Measurements from ENCODE around the gene FAF1.
"Not testable (repeated sequence)": the region's sequence is repeated elsewhere in the genome, so short reads cannot be mapped to it uniquely, and the experiment has no call there.

The FAF1 gene

DNA sequence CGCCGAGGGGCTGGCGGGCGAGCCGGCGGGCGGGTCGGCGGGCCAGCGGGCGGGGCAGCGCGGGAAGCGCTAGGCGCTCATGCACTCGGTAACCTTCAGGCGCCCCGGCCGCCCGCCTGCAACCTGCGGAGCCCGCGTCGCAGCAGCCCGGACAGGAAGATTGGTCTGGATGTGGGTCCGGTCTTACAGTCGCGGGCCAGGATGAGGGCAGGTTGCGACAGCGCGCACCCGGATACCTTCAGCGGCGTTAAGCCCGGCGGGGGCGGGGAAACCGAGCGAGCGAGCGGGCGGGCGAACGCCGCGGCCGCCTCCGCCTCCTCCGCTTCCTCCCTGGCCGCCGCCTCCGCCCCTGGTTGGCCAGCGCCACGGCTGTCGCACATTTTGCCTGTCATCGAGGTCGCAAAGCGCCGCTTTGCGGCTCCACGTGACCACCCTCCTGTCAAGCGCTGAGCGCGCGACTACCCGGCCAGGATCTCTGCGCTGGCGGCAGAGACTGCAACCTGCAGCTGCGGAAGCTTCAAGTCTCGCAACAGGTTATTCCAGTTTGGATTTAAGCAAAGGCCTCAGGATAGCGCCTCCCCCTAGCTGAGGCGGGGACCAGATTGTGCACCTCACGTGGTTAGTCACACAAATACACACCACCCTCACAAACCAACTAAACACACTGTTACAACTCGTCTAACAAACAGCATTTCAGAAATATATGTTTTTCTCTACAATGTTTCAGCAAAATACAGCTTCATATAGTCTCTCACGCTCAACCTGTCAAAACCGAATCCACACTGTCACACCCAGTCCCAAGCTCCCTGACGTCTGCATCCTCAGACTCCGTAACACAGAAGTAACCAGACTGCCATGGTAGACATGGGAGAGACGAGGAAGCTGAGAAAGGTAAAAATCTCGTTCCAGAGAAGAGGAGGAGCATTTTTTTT is at the start of gene FAF1:
Gene FAF1, minus strand, starts transcription at position 355 of the 932 bp plus-strand sequence. CDS start 456 bp downstream, outside the sequence.
- peak; percentile 96 for DNase-seq

DNA sequence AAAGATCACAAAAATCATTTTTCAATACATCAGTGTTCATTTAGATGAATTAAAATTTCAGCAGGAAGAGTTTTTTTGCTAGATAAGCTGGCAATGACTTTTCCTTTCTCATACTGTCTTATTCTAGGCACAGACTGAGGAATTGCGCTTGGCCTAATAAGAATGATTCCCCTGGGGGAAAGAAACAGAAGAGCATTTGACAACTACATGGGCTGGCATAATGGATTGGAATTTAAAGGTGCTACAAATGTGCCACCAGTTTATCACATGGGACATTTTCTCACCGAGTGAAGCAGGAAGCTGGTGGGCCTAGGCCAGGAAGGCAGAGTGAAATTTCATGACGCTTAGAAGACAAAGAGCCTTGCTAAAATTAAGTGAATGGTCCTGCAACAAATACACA is 49.3 kb upstream of the FAF1 start:
- DNase-seq: no peak

DNA sequence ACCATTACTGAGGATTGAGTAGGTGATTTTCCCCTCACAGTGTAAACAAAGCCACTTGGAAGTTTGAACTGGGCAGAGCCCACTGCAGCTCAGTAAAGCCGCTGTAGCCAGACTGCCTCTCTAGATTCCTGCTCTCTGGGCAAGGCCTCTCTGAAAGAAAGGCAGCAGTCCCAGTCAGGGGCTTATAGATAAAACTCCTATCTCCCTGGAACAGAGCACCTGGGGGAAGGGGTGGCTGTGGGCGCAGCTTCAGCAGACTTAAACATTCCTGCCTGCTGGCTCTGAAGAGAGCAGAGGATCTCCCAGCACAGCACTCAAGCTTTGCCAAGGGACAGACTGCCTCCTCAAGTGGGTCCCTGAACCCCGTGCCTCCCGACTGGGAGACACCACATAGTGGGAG is 45.5 kb upstream of the FAF1 start:
- DNase-seq: not testable (repeated sequence)

DNA sequence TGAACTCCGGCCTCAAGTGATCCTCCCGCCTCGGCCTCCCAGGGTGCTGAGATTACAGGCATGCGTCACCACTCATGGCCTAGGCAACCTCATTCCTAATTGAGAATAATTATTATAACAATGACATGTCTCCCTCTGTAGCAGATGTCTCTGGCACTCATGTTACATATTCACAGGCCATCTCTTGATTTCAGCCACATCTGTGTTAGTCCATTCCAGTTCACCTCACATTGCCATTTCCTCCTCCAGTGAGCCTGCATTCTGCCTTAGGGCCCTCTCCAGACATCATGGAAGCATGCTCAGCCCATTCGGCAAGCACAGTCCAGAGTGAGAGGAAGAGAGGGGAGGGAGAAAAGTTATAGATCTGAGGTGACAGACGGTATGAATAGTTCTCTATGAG is 42.4 kb upstream of the FAF1 start:
- DNase-seq: no peak

DNA sequence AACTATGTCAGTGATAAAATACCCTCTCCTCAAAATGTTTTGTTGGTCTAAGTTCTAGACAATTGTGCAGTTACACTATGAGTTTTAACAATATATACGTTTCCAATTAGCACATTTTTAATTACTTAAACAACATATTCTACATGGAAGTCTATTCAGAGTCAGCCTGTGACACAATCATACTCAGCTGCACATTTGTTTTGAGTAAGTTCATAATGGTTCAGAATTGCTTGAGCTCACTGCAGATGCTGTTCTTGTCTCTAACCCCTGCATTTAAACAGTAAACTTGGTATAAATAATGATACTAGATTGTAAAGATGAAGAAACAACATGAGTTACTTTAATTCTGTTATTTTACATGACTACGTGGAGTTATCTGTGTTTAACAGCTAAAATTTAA is 40.6 kb upstream of the FAF1 start:
- DNase-seq: no peak

DNA sequence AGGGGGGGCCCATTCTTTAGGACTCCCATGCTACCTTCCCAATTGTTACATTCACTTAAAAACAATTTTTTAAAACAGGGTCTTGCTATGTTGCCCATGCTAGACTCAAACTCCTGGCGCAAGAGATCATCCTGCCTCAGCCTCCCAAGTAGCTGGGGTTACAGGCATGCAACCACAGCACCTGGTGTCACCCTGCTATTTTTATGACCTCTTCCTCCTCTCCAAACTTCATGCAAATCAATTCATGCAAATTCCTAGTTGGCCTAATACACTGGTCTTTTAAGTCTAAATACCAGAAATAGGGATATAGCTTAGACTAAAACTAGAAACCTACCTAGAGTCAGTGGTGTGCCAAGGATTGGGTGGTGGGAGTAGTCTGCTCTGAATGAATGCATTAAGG is 40.1 kb upstream of the FAF1 start:
- no peak for DNase-seq

DNA sequence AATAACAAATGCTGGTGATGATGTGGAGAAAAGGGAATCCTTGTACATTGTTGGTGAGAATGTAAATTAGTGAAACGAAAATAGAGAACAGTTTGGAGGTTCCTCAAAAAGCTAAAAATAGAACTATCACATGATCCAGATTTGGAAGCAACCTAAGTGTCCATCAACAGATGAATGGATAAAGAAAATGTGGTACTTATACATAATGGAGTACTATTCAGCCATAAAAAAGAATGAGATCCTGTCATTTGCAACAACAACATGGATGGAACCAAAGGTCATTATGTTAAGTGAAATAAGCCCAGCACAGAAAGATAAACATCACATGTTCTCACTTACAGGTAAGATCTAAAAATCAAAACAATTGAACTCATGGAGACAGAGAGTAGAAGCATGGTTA is 39.3 kb upstream of the FAF1 start:
- DNase-seq: not testable (repeated sequence)

- no peak for DNase-seq
Measured at GRCh38 chr1:50996083-50996482, 36.0 kb upstream of the FAF1 start.

DNA sequence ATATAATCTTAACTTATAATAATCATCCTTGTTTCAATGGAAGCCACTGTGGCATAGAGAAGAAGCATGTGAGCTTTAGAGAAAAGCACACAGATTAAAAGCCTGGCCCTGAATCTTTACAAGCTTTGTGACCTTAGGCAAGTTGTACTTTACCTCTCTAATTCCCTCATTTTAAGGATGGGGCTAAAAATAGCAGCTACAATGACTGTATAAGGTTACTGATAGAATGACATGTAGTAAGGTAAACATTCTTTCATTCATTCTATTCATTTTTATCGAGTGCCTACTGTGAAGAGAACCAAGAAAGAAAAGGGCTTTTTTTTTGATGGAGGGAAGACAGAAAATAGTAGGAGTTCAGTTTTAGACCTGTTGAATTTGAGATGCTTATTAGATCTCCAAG is 35.6 kb upstream of the FAF1 start:
- no peak for DNase-seq

DNA sequence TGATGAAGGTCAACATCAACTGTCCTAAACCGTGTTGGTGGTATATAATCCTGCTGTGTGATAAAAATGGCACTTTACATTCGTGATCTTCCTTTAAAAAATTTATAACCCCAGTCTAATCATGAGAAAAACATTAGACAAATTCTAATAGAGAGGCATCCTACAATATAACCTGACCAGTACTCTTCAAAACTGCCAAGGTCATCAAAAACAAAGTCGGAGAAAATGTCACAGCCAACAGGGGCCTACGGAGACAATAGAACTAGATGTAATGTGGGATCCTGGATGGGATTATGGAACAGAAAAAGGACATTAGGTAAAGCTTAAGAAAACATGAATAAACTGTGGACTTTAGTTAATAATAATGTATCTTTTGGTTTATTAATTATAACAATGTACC is 34.9 kb upstream of the FAF1 start:
- no peak for DNase-seq

GRCh38 chr1:50993645-50994044 is 33.6 kb upstream of the FAF1 start:
- DNase-seq: no peak

DNA sequence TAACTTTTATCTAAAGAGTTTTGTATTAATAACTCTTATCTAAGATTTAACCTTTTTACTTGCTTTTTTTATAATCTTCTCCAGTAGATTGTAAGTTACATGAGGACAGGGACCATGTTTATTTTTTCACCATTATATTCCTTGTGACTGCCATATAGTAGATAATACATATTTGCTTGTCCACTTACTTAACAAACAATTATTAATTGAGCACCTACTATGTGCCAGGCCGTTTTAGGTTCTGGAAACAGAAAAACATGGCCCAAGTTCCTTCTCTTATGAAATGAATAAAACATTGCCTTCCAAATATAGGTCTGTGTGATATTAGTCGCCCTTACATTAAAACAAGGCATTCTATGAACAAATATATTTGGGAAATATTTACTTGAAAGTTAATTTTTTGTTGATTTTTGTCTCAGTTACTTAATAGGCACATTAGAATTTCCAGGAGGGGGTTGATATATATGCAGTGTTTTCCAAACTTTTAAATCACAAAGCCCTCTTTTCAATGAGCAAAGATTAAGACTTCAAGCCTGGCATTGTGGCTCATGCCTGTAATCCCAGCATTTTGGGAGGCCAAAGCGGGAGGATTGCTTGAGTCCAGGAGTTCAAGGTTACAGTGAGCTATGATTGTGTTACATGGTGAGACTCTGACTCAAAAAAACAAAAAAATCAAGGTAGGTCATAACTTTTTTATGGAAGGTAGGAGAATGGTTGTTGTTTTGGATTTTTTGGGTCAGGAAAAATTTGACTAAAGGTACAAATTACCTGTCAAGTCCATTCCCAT is 32.7 kb upstream of the FAF1 start:
- no peak for DNase-seq

- DNase-seq: no peak
Measured at GRCh38 chr1:50989694-50990093, 29.6 kb upstream of the FAF1 start.

GRCh38 chr1:50986653-50987052 is 26.6 kb upstream of the FAF1 start:
- no peak for DNase-seq

DNA sequence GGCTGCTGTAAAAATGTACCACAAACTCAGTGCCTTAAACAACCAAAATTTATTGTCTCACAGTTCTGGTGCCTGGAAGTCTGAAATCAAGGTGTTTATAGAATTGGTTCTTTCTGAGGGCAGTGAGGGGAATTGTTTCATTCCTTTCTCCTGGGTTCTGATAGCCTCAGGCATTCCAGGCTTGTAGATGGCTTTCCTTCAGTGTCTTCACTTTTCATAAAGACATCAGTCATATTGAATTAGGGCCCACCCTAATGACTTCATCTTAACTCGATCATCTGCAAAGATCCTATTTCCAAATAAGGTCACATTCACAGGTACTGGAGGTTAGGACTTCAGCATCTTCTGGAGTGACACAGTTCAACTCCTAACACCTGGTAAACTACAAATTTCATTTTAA is 25.0 kb upstream of the FAF1 start:
- DNase-seq: no peak

- DNase-seq: no peak
Measured at GRCh38 chr1:50983219-50983802, 23.2 kb upstream of the FAF1 start.

DNA sequence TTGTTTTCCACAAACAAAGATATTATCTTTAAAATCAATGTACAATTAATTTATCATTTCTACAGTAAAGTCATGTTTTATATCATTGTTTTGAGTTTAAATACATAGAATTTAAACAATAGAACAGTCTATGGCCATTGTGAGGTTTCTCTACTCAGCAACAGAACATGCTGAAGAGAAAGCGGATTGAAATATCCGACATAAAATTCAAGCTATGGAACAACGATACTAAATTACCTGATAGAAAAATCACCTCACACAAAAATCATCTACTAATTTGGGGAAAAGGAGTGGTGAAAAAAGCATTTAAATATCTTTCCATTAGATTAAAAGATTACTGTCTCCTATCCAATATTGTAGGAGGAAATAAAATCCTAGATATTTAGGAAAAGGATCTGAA is 22.5 kb upstream of the FAF1 start:
- no peak for DNase-seq

GRCh38 chr1:50981741-50982140 is 21.7 kb upstream of the FAF1 start:
- DNase-seq: no peak

DNA sequence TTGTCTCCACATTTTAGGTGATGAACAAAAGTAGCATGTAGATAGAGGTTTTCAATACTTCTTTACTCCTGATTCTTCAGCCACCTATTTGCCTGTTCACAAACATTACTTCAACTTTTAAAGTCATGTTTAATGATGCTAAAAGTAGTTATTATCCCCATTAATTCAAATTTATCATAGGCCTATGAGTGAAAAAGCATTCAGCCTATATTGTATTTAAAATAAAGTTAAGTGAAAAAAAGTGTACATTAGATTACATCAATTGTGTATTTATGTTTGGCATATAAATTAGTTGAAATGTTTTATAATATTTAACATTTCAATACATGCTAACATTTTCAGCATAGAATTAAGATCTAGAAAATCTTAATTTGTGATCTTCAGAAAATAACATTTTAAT is 20.4 kb upstream of the FAF1 start:
- no peak for DNase-seq

DNA sequence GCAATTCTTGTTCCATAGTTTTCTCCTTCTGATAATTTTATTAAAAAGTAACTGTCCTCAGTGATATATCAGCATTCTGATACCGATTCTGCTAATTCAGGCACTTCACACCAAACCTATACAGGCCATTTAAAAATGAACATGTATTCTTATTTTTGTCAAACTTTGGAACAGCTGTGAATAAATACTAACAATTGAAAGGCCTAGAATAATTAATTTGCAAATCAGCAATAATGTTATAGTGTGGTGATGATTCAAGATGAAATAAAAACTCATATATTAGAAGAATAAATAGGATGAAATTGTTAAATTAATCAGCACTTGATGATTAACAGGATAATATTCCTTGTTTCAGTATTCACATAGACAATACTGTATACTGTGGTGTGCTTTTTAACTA is 19.9 kb upstream of the FAF1 start:
- DNase-seq: no peak

DNA sequence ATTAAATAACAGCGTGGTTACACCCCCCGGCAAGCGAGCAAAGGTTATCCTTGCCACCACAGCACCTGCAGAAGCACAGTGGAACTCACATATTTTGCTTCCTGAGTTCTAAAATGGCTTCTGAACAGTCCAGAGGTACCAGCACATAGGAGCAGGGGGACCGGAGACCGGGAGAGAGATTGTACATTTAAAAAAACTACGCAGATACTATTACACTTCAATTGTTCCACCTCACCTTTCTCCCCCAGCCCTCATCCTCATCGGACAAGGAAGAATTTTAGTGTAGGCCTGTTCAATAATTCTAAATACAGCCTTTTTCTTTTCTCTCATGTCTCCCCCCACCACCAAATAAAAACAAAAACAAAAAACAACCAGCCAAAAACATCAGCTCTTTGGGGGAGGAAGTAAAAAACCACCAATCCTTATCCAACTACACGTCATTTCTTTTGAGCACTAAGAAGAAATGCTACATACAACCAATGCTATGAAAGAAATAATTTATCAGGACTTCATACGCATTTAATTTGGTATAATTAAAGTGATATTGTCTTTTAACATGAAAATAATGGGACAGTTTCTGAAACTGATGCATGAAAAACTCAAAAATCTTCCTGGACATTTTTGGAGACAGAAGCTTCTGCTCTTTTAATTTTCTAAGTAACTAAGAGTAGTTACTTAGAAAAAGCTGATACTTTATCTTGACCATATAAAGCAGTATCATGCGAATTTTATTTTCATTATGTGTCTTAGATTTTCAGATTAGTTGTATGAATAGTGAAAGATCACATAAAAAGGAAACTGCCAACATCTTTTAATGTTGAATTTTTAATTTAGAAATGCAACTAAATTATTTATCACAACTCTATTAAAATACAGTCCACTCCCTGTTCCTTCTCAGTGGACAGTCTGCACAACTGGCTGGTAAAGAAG is 19.1 kb upstream of the FAF1 start:
- DNase-seq: no peak

- DNase-seq: peak; percentile 64
Measured at GRCh38 chr1:50978144-50978851, 18.2 kb upstream of the FAF1 start.

Data from HCEC 1CT (cell line).